SH-SY5Y (cell line): ENCODE data around the gene ERVMER34-1.

ENCODE experiments used
- GATA2 ChIP-seq: IDR thresholded peaks from 2 replicates; pipeline ENCODE4 v1.6.1; 2011; ENCODE audit warnings: mild to moderate bottlenecking, low read depth, low read length
- GATA3 ChIP-seq: IDR thresholded peaks from 2 replicates; pipeline ENCODE4 v1.6.1; 2011; ENCODE audit warnings: low read depth, mild to moderate bottlenecking, low read length, moderate library complexity

DNA sequence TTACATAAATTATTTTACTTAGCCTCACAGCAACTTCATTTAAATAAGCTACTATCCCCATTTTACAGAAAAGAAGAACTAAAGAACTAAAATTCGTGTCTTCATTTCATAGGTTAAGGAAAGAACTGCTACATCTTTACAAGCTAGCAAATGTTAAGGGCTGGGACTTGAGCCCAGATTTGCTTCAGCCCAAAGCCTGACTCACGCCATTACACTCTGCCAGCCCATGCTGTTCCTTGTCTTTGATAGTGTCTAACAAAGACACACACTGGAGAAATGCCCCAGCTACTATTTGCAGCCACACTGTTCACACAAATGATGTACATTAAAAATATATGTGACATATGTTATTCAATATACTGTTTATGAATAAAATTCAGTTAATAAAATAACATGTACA, 29.0 kb upstream of the ERVMER34-1 start:
- no peak for TF ChIP-seq GATA3
- no peak for TF ChIP-seq GATA2
